Subcutaneous adipose tissue (tissue), 4 donors: Measurements from ENCODE around the gene GOLGA8N. TPM values are rescaled to one million over a fixed set of nuclear protein-coding genes. Genes with fewer than 3 reads are reported as not detected.

Experiments
- small RNA-seq: library from RNA; depleted of rRNA; stranded (forward); fragments of <200 nt; gene quantifications from one replicate; pipeline ENCODE3, GENCODE V24; 2016
- total RNA-seq, 4 donors: library from RNA; depleted of rRNA; stranded (reverse); fragments of >200 nt; gene quantifications; one replicate each; pipeline ENCODE4 v1.1.0, GENCODE V29; 2016
- TF ChIP-seq, protein P1 (sequence below): fragments of 450-650 bp; IDR thresholded peaks from one replicate; pipeline ENCODE4 v1.5.1; 2016; ENCODE audit warnings: low read depth, mild to moderate bottlenecking, control low read depth, antibody characterized with exemption, moderate library complexity

GOLGA8N gene
- total RNA-seq, 4 donors from 2014 or later = 10.6 to 19.6 (median 15.1) TPM

DNA sequence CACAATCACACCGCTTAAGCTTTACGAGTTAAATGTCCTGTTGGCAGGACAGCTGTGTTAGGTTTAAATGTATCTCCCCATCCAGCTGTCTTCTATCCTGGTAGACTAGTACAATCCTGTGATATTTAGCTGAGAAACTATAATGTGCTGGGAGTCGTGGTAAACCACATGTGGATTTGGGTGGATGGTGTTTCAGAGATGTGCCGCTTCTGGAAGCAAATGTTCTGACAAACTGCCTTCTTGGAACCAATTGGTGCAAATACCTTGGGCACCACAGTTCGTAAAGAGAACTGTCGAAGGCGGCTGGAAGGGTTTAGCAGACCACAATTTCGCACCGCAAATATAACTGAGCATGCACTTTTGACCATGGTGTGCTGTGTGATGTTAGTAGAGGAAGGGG is 63.2 kb downstream of the GOLGA8N start:
- TF ChIP-seq, protein P1, sequence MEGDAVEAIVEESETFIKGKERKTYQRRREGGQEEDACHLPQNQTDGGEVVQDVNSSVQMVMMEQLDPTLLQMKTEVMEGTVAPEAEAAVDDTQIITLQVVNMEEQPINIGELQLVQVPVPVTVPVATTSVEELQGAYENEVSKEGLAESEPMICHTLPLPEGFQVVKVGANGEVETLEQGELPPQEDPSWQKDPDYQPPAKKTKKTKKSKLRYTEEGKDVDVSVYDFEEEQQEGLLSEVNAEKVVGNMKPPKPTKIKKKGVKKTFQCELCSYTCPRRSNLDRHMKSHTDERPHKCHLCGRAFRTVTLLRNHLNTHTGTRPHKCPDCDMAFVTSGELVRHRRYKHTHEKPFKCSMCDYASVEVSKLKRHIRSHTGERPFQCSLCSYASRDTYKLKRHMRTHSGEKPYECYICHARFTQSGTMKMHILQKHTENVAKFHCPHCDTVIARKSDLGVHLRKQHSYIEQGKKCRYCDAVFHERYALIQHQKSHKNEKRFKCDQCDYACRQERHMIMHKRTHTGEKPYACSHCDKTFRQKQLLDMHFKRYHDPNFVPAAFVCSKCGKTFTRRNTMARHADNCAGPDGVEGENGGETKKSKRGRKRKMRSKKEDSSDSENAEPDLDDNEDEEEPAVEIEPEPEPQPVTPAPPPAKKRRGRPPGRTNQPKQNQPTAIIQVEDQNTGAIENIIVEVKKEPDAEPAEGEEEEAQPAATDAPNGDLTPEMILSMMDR = no peak

Small RNA genes lying within 50 kb of the gene (small RNA-seq; reads per million reads assigned to genes)
- not detected for gene RN7SL286P

Other genes with a start within 250 kb of the GOLGA8N start
- gene GOLGA8K, start 190.2 kb upstream of the GOLGA8N start, total RNA-seq = 1 to 10 TPM in 1 of 4 donors, under 1 TPM in 1, not detected in 2; 0.44 to 2.2 TPM
- 1 to 10 TPM in 1 of 4 donors, under 1 TPM in 1, not detected in 2; 0.75 to 1.3 TPM for gene GOLGA8O, start 137.8 kb upstream of the GOLGA8N start, total RNA-seq
- 1 to 10 TPM; 1.1 to 5.6 (median 2.8) TPM for gene ARHGAP11A, start 22.0 kb downstream of the GOLGA8N start, total RNA-seq
- gene SCG5, start 48.3 kb downstream of the GOLGA8N start, total RNA-seq = 1 to 10 TPM in 1 of 4 donors, not detected in 3; 2.9 TPM
- 1 to 10 TPM in 2 of 4 donors, under 1 TPM in 1, not detected in 1; 0.57 to 2.5 (median 1.1) TPM for gene GREM1, start 124.5 kb downstream of the GOLGA8N start, total RNA-seq